Gastrocnemius medialis (tissue), 4 donors: ENCODE results near the gene GABRG3. TPM values are rescaled to one million over a fixed set of nuclear protein-coding genes. Genes with fewer than 3 reads are reported as not detected.

Experiments used
- ATAC-seq, 2 donors: fragments of 150-250 bp; one replicate each; pipeline ENCODE4 v1.9.1; 2016
- DNase-seq, 2 donors: peaks; one replicate each; pipeline ENCODE4 v3.0.0-alpha.2; 2019
- H3K27ac ChIP-seq, 4 donors: fragments of 200-600 bp; sonication (generic); 1 replicate in 1 of 4; 2 replicates in 3 of 4; pipeline ENCODE4 v1.5.1; 2016 to 2018; ENCODE audit warnings: mild to moderate bottlenecking in 2 of 4, moderate library complexity in 1 of 4
- H3K27me3 ChIP-seq, 3 donors: fragments of 200-600 bp; sonication (generic) in 2 of 3; 1 replicate in 1 of 3; 2 replicates in 2 of 3; pipeline versions ENCODE4 v1.5.1 to v1.6.0; 2016 to 2019; ENCODE audit warnings: mild to moderate bottlenecking in 1 of 3, moderate library complexity in 1 of 3
- H3K36me3 ChIP-seq, 2 donors: fragments of 200-600 bp; sonication (generic) in 1 of 2; one replicate each; pipeline ENCODE4 v1.5.1; 2017 to 2018
- H3K4me1 ChIP-seq, 2 donors: fragments of 200-600 bp; sonication (generic) in 1 of 2; one replicate each; pipeline ENCODE4 v1.5.1; 2016 to 2017; ENCODE audit warnings: mild to moderate bottlenecking in 2 of 2
- H3K4me3 ChIP-seq, 4 donors: fragments of 200-600 bp; sonication (generic) in 3 of 4; 1 replicate in 1 of 4; 2 replicates in 3 of 4; pipeline ENCODE4 v1.5.1; 2016 to 2019; ENCODE audit warnings: mild to moderate bottlenecking in 2 of 4
- H3K9me3 ChIP-seq, 3 donors: fragments of 200-600 bp; sonication (generic) in 2 of 3; 1 replicate in 1 of 3; 2 replicates in 2 of 3; pipeline ENCODE4 v1.5.1; 2016 to 2019
- CTCF ChIP-seq, 5 experiments: fragments of 450-650 bp in 3 of 5; fragments of 200-600 bp in 2 of 5; sonication (generic) in 2 of 5; IDR thresholded peaks in 4 of 5; conservative IDR thresholded peaks in 1 of 5; 1 replicate in 4 of 5; 2 replicates in 1 of 5; pipeline ENCODE4 v1.5.1; 2016 to 2019; ENCODE audit warnings: antibody characterized with exemption in 5 of 5, mild to moderate bottlenecking in 3 of 5, moderate library complexity in 3 of 5
- POLR2A ChIP-seq, 2 donors: fragments of 450-650 bp; IDR thresholded peaks; one replicate each; pipeline ENCODE4 v1.6.1; 2017; ENCODE audit warnings: antibody characterized with exemption in 2 of 2, mild to moderate bottlenecking in 2 of 2, moderate library complexity in 2 of 2
- in situ Hi-C, 4 donors: fragments of 200-750 bp; cut with MboI; loops; one replicate each; pipeline versions ENCODE4 v1.15.0 to v1.8.0; 2017; ENCODE audit warnings: low sequenced_read_pairs in 4 of 4
- intact Hi-C: fragments of 100-400 bp; cut with DNase I; formaldehyde crosslinking; loops from one replicate; pipeline ENCODE4 v1.15.1; 2023; ENCODE audit warnings: low total_unique reads
- total RNA-seq, 4 donors: library from RNA; depleted of rRNA; stranded (reverse); fragments of >200 nt; gene quantifications; one replicate each; pipeline versions ENCODE4 v1.1.0 to v1.2.3, GENCODE V29; 2016

GABRG3 gene
- total RNA-seq, 4 donors from 2014 or later = not detected

- in situ Hi-C loops = no loop called here
- intact Hi-C loops = no loop called here
- DNase-seq = no peak
- Histone ChIP-seq H3K36me3 (no peaks in the 10 kb centered on the region), H3K4me3 (no peak overlapping the region), H3K4me1 (no peaks in the 10 kb centered on the region), H3K9me3 (no peaks in the 10 kb centered on the region), H3K27me3 (no peaks in the 10 kb centered on the region), H3K27ac (no peak overlapping the region)
- ATAC-seq = no peak
- TF ChIP-seq POLR2A (IDR thresholded peaks at IDR 0.05) = no peak
- TF ChIP-seq CTCF (IDR thresholded peaks at IDR 0.05 in 4 of 5, conservative IDR thresholded peaks at IDR 0.05 in 1 of 5) = no peak
These were observed 570.6 kb downstream of the GABRG3 start for GRCh38 chr15:27541581-27541980.

GRCh38 chr15:27545494-27546255 lies 574.7 kb downstream of the GABRG3 start:
- Histone ChIP-seq H3K36me3 (no peaks in the 10 kb centered on the region), H3K4me1 (no peaks in the 10 kb centered on the region)
- in situ Hi-C loops = no loop called here

GRCh38 chr15:27549746-27550145 lies 578.8 kb downstream of the GABRG3 start:
- intact Hi-C loops (no loop called here), in situ Hi-C loops (no loop called here)
- H3K4me1 ChIP-seq = no peaks in the 10 kb centered on the region
- TF ChIP-seq CTCF (IDR thresholded peaks at IDR 0.05 in 4 of 5, conservative IDR thresholded peaks at IDR 0.05 in 1 of 5) = no peak
- TF ChIP-seq POLR2A (IDR thresholded peaks at IDR 0.05) = no peak
- no peaks in the 10 kb centered on the region for H3K27me3 ChIP-seq
- DNase-seq = no peak
- no peak overlapping the region for H3K27ac ChIP-seq
- ATAC-seq = no peak
- H3K4me3 ChIP-seq = no peak overlapping the region
- no peaks in the 10 kb centered on the region for H3K9me3 ChIP-seq
- H3K36me3 ChIP-seq = no peaks in the 10 kb centered on the region

More at GRCh38 chr15:27545494-27546255, 574.7 kb downstream of the GABRG3 start:
- no peaks in the 10 kb centered on the region for H3K9me3 ChIP-seq
- DNase-seq = no peak
- no peak overlapping the region for H3K4me3 ChIP-seq
- no peaks in the 10 kb centered on the region for H3K27me3 ChIP-seq
- no peak overlapping the region for H3K27ac ChIP-seq
- intact Hi-C loops = no loop called here
- no peak for ATAC-seq
- TF ChIP-seq CTCF (IDR thresholded peaks at IDR 0.05 in 4 of 5, conservative IDR thresholded peaks at IDR 0.05 in 1 of 5) (no peak), POLR2A (IDR thresholded peaks at IDR 0.05) (no peak)

- H3K27me3 ChIP-seq = no peaks in the 10 kb centered on the region
These were observed 579.7 kb downstream of the GABRG3 start for GRCh38 chr15:27550635-27551034.

More at GRCh38 chr15:27550635-27551034, 579.7 kb downstream of the GABRG3 start:
- Histone ChIP-seq H3K4me3 (no peak overlapping the region), H3K4me1 (no peaks in the 10 kb centered on the region), H3K36me3 (no peaks in the 10 kb centered on the region), H3K27ac (no peak overlapping the region), H3K9me3 (no peaks in the 10 kb centered on the region)
- no peak for ATAC-seq
- TF ChIP-seq POLR2A (IDR thresholded peaks at IDR 0.05) (no peak), CTCF (IDR thresholded peaks at IDR 0.05 in 4 of 5, conservative IDR thresholded peaks at IDR 0.05 in 1 of 5) (no peak)
- intact Hi-C loops = no loop called here
- in situ Hi-C loops = no loop called here
- DNase-seq = no peak
